HG03095 (cell line): ENCODE measurements around the gene FAM184A.
"Not testable (repeated sequence)": the region's sequence is repeated elsewhere in the genome, so short reads cannot be mapped to it uniquely, and the experiment has no call there.

Experiments
- ATAC-seq: cut with Tn5 transposase; IDR thresholded peaks from one replicate; pipeline ENCODE4 v1.9.1; 2021; ENCODE audit warnings: moderate library complexity; ENCODE audit not compliant: unreplicated experiment

Gene FAM184A

DNA sequence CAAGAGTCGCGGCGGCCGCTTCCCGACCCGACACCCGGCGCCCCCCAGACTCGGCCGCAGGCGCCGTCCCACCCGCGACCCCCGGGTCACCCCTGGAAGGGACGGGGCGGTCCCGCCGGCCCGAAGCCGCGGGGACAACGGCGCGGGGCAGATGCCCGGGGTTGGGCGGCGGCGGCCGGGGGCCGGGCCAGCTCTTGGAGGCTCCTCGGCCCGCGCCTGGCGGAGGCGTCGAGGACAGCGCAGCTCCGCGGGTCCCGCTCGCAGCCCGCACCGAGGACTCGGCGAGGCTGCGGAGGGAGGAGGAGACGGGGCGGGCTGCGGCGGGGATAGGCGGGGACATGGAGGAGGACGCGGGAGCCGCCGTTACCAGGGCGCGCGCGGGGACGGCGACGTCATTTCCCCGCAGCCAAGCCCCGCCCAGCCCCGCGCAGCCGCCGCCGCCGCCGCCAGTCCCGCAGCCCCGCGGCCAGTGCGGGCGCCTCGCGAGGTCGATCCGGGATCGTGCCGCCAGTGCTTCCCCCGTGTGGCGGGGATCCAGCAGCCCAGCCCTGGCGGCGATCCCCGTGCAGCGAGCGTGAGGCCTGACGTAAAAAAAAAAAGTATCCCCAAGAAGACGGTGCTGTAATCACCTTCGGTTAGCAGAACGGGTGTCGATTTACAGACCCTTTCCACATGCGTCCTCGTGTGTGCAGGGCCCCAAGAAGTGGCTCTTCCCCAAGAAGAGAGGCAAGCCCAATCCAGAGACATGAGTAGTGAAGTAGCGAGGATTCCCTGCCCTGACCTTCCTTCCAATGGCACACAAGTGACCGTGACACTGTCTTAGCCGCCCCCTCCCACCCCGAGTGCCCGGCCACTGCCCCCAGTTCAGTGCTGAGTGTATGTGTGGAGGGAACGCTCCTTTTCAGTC, at the start of gene FAM184A:
TSS of gene FAM184A (minus strand) at position 289 of the 907 bp plus-strand sequence. CDS start 365 bp downstream, outside the sequence.
- ATAC-seq: peak; percentile 67

DNA sequence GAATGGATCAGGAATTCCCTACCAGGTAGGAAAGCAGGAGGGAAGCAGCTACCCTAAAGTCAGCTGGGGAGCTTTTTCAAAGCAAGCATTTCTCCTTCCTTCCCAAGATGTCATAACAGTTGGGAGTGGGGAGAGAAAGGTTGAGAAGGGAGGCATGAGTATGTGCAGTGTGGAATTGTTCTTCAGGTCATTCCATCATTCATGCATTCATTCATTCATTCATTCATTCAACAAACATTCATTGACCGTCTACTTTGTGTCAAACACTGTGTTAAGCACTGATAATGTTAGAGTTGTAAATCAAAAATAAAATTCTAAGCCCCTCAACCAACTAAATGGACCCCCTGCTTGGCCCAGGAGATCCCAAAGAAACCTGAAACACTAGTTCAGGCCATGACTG, 49.2 kb upstream of the FAM184A start:
- no peak for ATAC-seq

GRCh38 chr6:119126826-119127225, 48.4 kb upstream of the FAM184A start:
- no peak for ATAC-seq

GRCh38 chr6:119126140-119126539, 47.7 kb upstream of the FAM184A start:
- no peak for ATAC-seq

GRCh38 chr6:119125576-119125975, 47.1 kb upstream of the FAM184A start:
- ATAC-seq: no peak

DNA sequence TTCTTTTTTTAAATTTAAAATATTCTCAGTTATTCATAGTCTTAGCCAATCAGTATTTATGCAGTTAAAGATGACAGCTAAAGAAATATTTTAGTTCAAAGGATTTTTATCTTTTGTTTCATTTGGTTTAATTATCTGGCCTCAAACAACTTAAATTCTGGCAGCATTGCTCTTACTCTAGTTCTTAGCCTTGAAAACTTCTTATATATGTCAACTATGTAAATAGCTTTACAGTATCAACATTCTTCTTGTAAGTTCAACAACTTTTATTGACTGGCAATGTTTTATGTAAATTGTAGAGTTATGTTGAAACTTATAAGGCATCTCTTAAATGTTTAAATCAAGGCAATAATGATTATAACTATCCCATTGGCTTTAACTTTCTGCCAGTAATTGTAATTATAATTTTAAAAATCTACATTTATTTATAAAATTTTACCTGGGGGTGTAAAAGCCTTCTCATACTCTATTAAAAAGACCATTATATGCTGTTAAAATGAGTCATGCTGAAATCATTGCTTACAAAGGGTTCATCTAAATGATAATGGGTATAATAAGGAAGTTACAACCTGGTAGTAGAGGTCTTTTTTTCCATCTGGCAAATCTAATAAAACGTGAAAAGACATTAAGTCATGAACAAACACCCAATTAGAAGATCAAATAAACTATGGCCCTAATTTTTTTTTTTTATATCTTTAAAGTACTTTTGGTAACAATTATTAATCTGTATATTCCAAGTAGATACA, 45.8 kb upstream of the FAM184A start:
- no peak for ATAC-seq

DNA sequence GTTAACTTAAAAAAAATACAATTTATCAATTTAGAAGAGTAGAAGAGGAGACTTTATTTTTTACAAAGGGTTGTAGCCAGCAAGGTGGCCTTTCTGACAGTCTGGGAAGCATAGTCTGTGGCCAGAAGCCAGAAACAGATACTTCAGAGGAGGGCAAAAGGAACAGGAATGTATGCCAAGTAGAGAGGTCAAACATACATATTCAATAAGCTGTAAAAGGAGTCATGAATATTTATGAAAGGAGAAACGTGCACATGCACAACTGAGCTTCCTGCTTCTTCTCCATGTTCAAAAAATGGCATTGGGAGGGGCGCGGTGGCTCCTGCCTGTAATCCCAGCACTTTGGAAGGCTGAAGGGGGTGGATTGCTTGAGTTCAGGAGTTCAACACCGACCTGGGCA, 43.9 kb upstream of the FAM184A start:
- ATAC-seq: no peak

- ATAC-seq: no peak
Observed at GRCh38 chr6:119121367-119121766, 42.9 kb upstream of the FAM184A start.

DNA sequence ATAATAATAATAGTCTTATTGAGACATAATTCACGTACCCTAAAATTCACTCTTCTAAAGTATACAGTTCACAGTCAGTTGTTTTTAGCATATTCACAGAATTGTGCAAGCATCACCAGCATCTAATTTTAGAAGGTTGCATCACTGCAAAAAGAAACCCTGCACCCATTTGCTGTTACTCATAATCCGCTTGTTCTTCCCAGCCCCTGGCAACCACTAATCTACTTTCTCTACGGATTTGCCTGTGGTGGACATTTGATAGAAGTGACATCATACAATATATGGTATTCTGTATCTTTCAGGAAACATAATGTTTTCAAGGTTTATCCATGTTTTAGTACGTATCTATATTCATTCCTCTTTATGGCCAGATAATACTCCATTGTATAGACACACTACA, 41.5 kb upstream of the FAM184A start:
- no peak for ATAC-seq

DNA sequence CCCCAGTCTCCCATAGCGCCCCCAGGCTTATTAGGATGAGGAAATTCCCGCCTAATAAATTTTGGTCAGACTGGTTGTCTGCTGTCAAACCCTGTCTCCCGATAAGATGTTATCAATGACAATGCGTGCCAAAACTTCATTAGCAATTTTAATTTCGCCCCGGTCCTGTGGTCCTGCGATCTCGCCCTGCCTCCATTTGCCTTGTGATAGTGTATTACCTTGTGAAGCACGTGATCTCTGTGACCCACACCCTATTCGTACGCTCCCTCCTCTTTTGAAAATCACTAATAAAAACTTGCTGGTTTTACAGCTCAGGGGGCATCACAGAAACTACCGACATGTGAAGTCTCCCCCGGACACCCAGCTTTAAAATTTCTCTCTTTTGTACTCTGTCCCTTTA, 40.6 kb upstream of the FAM184A start:
- ATAC-seq: not testable (repeated sequence)

DNA sequence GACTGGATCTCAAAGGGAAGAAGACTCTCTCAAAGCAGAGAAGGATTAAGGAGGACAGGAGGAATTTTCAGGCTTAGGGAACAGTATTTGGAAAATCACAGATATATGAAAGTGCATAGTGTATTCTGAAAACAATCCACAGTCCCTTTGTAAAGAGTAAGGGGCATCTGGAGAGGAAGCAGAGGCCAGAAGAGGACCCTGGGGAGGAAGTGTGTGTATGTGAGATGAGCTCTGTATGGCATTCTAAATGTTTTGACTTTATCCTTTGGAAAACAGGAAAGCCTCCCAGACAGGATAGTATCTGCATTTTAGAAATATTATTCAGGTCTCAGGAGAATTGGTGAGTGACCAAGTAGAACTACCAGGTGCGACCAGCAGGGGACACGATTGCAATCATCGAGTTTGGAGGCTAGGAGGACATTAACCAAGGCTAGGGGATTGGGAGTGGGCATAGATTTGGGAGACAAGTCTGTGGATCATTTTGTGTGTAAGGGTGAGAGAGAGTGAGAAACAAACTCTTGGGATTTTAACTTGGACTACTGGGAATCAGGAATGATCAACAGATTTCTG, 38.3 kb upstream of the FAM184A start:
- ATAC-seq: no peak

GRCh38 chr6:119113961-119114360, 35.5 kb upstream of the FAM184A start:
- no peak for ATAC-seq

GRCh38 chr6:119112812-119113530, 34.5 kb upstream of the FAM184A start:
- ATAC-seq: no peak

- peak; percentile 59 for ATAC-seq
Observed at GRCh38 chr6:119110601-119111548, 32.4 kb upstream of the FAM184A start.

DNA sequence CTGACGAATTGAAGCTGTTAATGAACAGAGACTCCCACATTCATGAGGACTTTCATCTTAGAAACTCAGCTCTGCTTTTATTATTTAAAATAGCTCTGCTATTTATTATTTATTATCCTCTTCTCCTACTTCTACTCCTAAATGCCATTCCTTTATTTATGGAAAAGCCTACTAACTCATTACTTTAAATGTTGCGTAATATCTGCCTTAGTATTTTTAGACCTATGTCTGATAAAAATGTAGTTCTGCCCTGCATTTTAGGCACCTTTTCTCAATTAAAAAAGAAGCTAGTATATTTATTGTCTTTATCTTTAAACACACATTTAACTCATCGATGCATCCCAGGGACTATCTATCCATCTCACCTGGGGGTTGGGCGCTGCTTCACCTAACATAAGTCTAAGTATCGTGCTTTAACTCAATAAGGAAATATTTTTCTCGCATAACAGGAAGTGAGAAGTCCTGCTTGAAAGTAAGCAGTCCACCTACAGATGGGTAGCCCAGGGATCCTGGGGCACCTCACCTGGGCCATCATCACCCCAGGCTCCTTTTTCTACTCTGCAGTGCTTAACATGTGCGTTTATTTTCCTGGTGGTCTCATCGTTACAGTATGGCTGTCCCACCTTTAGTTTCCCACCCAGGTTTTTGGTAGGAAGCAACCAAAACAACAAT, 31.3 kb upstream of the FAM184A start:
- ATAC-seq: no peak

- no peak for ATAC-seq
Observed at GRCh38 chr6:119108076-119108475, 29.6 kb upstream of the FAM184A start.

DNA sequence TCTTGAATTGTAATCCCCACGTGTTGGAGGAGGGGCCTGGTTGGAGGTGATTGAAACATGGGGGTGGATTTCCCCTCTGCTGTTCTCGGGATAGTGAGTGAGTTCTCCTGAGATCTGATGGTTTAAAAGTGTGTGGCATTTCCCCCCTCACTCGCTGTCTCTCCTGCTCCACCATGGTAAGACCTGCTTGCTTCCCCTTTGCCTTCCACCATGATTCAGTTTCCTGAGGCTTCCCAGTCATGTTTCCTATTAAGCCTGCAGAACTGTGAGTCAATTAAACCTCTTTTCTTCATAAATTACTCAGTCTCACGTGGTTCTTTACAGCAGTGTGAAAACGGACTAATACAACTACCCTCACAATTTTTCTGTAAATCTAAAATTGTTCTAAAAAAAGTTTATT, 26.8 kb upstream of the FAM184A start:
- no peak for ATAC-seq

GRCh38 chr6:119102901-119103300, 24.4 kb upstream of the FAM184A start:
- ATAC-seq: no peak

DNA sequence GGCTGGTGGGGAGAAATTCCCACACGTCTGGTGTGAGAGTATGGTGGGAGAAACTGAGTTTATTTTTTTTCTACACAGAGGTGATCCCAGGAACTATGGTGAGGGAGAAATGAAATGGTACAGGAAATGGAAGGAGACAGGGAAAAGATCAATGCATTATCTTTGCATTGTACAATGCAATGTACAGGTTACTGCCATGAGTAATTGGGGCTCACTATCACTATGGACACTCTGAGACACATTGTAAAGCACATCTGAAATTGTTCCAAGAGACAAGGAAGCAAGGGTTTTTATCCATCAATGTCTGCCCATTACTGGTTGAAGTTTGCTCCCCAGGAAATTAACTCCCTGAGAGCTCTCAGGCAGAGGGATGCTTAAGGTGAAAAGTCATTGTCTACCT, 21.7 kb upstream of the FAM184A start:
- no peak for ATAC-seq
